MM.1S (cell line): ENCODE results near the gene IQCF6.

Experiments
- CTCF ChIP-seq: fragments of 300-600 bp; sonication (generic); IDR thresholded peaks from 2 replicates; pipeline ENCODE4 v1.5.1; 2016; ENCODE audit warnings: antibody characterized with exemption, low read length, mixed read lengths
- EZH2 ChIP-seq: fragments of 300-600 bp; sonication (generic); optimal IDR thresholded peaks from 2 replicates; pipeline ENCODE3; 2017; ENCODE audit warnings: low read depth, mild to moderate bottlenecking, antibody characterized with exemption, low read length, mixed read lengths

DNA sequence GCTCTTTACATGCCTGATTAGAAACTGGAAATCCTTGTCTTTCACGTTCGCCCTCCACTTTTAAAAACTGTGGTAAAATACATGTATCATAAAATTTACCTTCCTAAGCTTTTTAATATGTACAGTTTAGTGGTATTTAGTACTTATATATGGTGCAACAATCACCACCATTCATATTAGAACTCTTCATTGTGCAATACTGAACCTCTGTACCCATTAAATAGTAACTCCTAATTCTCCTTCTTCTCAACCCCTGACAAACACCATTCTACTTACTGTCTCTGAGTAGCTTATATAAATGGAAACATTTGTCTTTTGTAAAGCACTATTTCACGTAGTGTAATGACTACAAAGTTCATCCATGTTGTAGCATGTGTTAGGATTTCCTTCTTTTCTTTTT lies 44.0 kb downstream of the IQCF6 start:
- TF ChIP-seq CTCF (no peak), EZH2 (no peak)
